GM12874 (cell line): ENCODE measurements around the gene UBE2G2.
A peak's percentile ranks its signal among the peaks of the same experiment; 100 is the strongest.

ENCODE experiments used
- CTCF ChIP-seq: IDR thresholded peaks from 2 replicates; pipeline ENCODE4 v1.5.1; 2011; ENCODE audit warnings: low read depth, mild to moderate bottlenecking, control low read depth, low read length, moderate library complexity; ENCODE audit not compliant: insufficient read depth

UBE2G2 gene

GRCh38 chr21:44805859-44806258 is 4.2 kb upstream of the UBE2G2 start:
- TF ChIP-seq CTCF = no peak

- TF ChIP-seq CTCF = no peak
Observed at GRCh38 chr21:44805226-44805625, 3.6 kb upstream of the UBE2G2 start.

DNA sequence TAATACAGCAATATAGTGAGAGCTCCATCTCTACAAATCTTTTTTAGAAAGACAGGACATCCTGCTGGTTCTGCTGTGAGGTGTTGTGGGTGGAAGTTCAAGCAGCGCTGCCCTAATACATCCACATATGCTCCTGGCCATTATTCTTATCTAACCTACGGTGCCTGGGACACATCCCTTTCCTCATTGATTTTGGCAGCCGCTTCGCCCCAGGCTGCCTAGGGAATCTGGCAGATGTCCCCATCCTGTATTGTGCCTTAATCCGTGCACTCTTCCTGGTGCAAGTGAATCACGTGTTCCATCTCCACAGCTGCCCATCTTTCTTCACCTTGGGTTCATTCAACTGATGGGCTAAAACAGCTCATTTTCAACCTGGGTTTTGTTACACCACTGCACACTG is 3.1 kb upstream of the UBE2G2 start:
- TF ChIP-seq CTCF = no peak

GRCh38 chr21:44803651-44804050 is 2.0 kb upstream of the UBE2G2 start:
- TF ChIP-seq CTCF = no peak

DNA sequence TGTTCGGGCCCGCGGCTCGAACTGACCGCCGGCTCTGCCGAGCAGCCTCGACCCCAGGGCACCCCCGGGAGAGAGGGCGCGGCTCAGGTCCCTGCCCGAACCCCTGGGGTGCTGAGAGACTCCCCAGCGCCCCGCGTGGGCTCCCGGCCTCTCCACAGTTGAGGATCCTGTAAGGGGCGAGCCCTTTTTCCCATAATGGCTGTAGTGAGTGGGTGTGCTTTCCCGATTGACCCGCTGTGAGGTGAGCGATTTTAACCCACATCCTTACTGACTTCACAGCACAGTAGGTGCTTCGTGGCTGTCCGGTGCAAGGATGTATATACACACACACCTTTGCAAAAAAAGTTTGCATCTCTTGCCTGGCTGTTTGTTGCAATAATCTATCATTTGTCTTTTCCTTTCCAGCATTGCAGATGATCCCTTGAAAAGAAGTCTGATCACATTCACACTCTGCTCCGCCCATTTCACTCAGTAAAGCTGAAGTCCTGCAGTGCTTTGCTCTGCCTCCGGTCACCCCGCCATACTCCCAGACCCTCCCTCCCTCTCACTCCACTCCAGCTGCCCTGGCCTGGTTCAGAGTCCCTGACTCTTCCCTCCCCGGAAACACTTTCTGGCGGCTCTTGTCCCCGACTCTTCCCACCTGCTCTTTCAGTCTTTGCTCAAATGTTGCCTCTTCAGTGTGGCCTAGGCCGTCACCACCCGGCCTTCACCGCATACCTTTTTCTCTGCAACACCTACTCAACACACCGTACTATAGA is 955 bp upstream of the UBE2G2 start:
- 0 out of 2 replicates have a peak, but pooled peaks have one; percentile 25 for TF ChIP-seq CTCF

DNA sequence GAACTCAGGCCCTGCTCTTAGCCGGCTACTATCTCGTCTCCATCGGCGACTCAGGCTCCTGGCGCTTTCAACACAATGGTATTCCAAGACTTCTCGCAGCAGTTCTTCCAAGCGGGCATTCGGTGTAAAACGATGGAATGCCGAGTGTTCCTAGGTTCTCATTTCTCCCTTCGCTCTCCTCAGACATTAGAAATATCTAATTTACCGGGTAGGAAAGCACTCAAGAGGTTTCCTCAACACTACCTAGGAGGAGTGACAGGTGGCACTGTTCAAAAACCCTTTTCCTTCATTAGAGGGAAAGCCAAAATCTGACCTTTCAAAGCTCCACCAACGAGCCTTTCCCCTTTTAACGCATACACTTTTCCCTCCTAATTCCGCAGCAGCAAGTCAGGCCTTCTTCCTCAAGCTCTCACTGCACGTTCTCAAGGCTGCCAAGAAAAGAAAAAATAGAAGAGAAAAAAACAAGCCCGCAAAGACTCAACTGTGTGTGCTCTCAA is 601 bp downstream of the UBE2G2 start:
- TF ChIP-seq CTCF = 0 out of 2 replicates have a peak, but pooled peaks have one; percentile 39

- TF ChIP-seq CTCF = no peak
Observed at GRCh38 chr21:44800103-44800502, 1.5 kb downstream of the UBE2G2 start.
